IPS DF 6.9 (cell line): ENCODE measurements around the gene IGF2R.

Source experiments
- DNase-seq: peaks from one replicate; pipeline ENCODE4 v3.0.0-alpha.2; 2013; ENCODE audit warnings: low read depth, low spot score
- H3K27ac ChIP-seq: one replicate; pipeline ENCODE4 v1.5.1; 2013; ENCODE audit warnings: low read length, control low read depth
- H3K27me3 ChIP-seq: 2 replicates; pipeline ENCODE4 v1.6.1; 2013; ENCODE audit warnings: mild to moderate bottlenecking, low read length; ENCODE audit not compliant: control insufficient read depth, insufficient read depth
- H3K36me3 ChIP-seq: 2 replicates; pipeline ENCODE4 v1.6.1; 2013; ENCODE audit warnings: low read length; ENCODE audit not compliant: control insufficient read depth, insufficient read depth
- H3K4me1 ChIP-seq: 2 replicates; pipeline ENCODE4 v1.6.1; 2013; ENCODE audit warnings: low read length; ENCODE audit not compliant: control insufficient read depth, insufficient read depth
- H3K4me3 ChIP-seq: 2 replicates; pipeline ENCODE4 v1.5.1; 2013; ENCODE audit warnings: mild to moderate bottlenecking, low read length
- H3K9me3 ChIP-seq: 2 replicates; pipeline ENCODE4 v1.6.1; 2013; ENCODE audit warnings: low read length, inconsistent platforms; ENCODE audit not compliant: control insufficient read depth, insufficient read depth
- WGBS: extraction: QIAGEN DNeasy Blood & Tissue Kit; methylation state at CpG from one replicate; pipeline ENCODE4 v1.1.7; 2013; ENCODE audit warnings: mixed read lengths, missing lambda C conversion rate; ENCODE audit not compliant: insufficient read length, insufficient coverage; 5-methylcytosine and 5-hydroxymethylcytosine counted together

IGF2R gene

GRCh38 chr6:159984268-159984786 is 15.4 kb downstream of the IGF2R start:
- Histone ChIP-seq H3K4me3 (no peak overlapping the region), H3K27me3 (no peaks in the 10 kb centered on the region), H3K4me1 (peaks cover 13% of the 10 kb centered on the region), H3K36me3 (no peaks in the 10 kb centered on the region), H3K27ac (no peak overlapping the region), H3K9me3 (no peaks in the 10 kb centered on the region; the same call in 1 of the 2 replicates)
- no peak for DNase-seq
- no CpG with 5 or more reads among the region's 11 CpGs for WGBS

GRCh38 chr6:159985296-159985945 is 16.5 kb downstream of the IGF2R start:
- Histone ChIP-seq H3K27me3 (no peaks in the 10 kb centered on the region), H3K27ac (no peak overlapping the region), H3K4me3 (no peak overlapping the region), H3K4me1 (peaks cover 10% of the 10 kb centered on the region), H3K36me3 (no peaks in the 10 kb centered on the region), H3K9me3 (no peaks in the 10 kb centered on the region; the same call in 1 of the 2 replicates)
- DNase-seq, result no peak
- WGBS, result no CpG with 5 or more reads among the region's 11 CpGs

GRCh38 chr6:159988983-159989454 is 20.1 kb downstream of the IGF2R start:
- whole genome bisulfite sequencing, result no CpG with 5 or more reads among the region's 7 CpGs
- H3K4me1 ChIP-seq, result peaks cover 6% of the 10 kb centered on the region; the same call in 1 of the 2 replicates
- H3K9me3 ChIP-seq, result no peaks in the 10 kb centered on the region; the same call in 1 of the 2 replicates
- H3K27ac ChIP-seq, result no peak overlapping the region
- no peaks in the 10 kb centered on the region for H3K27me3 ChIP-seq
- no peaks in the 10 kb centered on the region for H3K36me3 ChIP-seq
- no peak for DNase-seq
- H3K4me3 ChIP-seq, result no peak overlapping the region

- peaks cover 4% of the 10 kb centered on the region; the same call in 1 of the 2 replicates for H3K4me1 ChIP-seq
- no peaks in the 10 kb centered on the region for H3K27me3 ChIP-seq
- no peak for DNase-seq
- no peaks in the 10 kb centered on the region for H3K36me3 ChIP-seq
- H3K27ac ChIP-seq, result no peak overlapping the region
- whole genome bisulfite sequencing, result no CpG with 5 or more reads among the region's 10 CpGs
- no peak overlapping the region for H3K4me3 ChIP-seq
- H3K9me3 ChIP-seq, result no peaks in the 10 kb centered on the region
Observed at GRCh38 chr6:159989492-159990480, 20.9 kb downstream of the IGF2R start.

GRCh38 chr6:159992366-159992765 is 23.5 kb downstream of the IGF2R start:
- Histone ChIP-seq H3K36me3 (no peaks in the 10 kb centered on the region), H3K27ac (no peak overlapping the region), H3K9me3 (no peaks in the 10 kb centered on the region), H3K4me1 (peaks cover 12% of the 10 kb centered on the region), H3K27me3 (no peaks in the 10 kb centered on the region), H3K4me3 (no peak overlapping the region)
- no CpG with 5 or more reads among the region's 1 CpG for WGBS
- no peak for DNase-seq

GRCh38 chr6:159995405-159995804 is 26.5 kb downstream of the IGF2R start:
- H3K9me3 ChIP-seq, result no peaks in the 10 kb centered on the region
- no peaks in the 10 kb centered on the region for H3K27me3 ChIP-seq
- WGBS, result no CpG with 5 or more reads among the region's 2 CpGs
- peaks cover 7% of the 10 kb centered on the region for H3K4me1 ChIP-seq
- no peak overlapping the region for H3K27ac ChIP-seq
- no peak for DNase-seq
- no peaks in the 10 kb centered on the region for H3K36me3 ChIP-seq
- no peak overlapping the region for H3K4me3 ChIP-seq

- WGBS, result no CpG with 5 or more reads among the region's 5 CpGs
- H3K27me3 ChIP-seq, result no peaks in the 10 kb centered on the region
- peaks cover 7% of the 10 kb centered on the region for H3K4me1 ChIP-seq
- no peak for DNase-seq
- no peaks in the 10 kb centered on the region for H3K9me3 ChIP-seq
- no peaks in the 10 kb centered on the region for H3K36me3 ChIP-seq
- no peak overlapping the region for H3K27ac ChIP-seq
- no peak overlapping the region for H3K4me3 ChIP-seq
Observed at GRCh38 chr6:159996087-159996622, 27.3 kb downstream of the IGF2R start.

GRCh38 chr6:159996626-159997497 is 28.0 kb downstream of the IGF2R start:
- Histone ChIP-seq H3K9me3 (no peaks in the 10 kb centered on the region), H3K27ac (no peak overlapping the region), H3K4me1 (peaks cover 7% of the 10 kb centered on the region), H3K36me3 (no peaks in the 10 kb centered on the region), H3K4me3 (no peak overlapping the region), H3K27me3 (no peaks in the 10 kb centered on the region)
- WGBS, result no CpG with 5 or more reads among the region's 12 CpGs
- no peak for DNase-seq

- Histone ChIP-seq H3K36me3 (no peaks in the 10 kb centered on the region), H3K27ac (no peak overlapping the region)
Observed at GRCh38 chr6:159997498-159998101, 28.7 kb downstream of the IGF2R start.

More at GRCh38 chr6:159997498-159998101, 28.7 kb downstream of the IGF2R start:
- Histone ChIP-seq H3K4me1 (peaks cover 7% of the 10 kb centered on the region), H3K9me3 (no peaks in the 10 kb centered on the region), H3K4me3 (no peak overlapping the region), H3K27me3 (no peaks in the 10 kb centered on the region)
- WGBS, result no CpG with 5 or more reads among the region's 11 CpGs
- DNase-seq, result no peak
